Left kidney (tissue), 2 donors: ENCODE data around the gene SLC13A4. TPM values are rescaled to one million over a fixed set of nuclear protein-coding genes. Genes with fewer than 3 reads are reported as not detected.
"Not testable (repeated sequence)": the region's sequence is repeated elsewhere in the genome, so short reads cannot be mapped to it uniquely, and the experiment has no call there.

Experiments used
- DNase-seq: peaks from one replicate; pipeline ENCODE4 v3.0.0-alpha.2; 2013
- polyA plus RNA-seq: library from polyadenylated mRNA; unstranded; fragments of 120-200 nt; gene quantifications from one replicate; pipeline ENCODE4 v1.2.1, GENCODE V29; 2013; ENCODE audit not compliant: insufficient read length

Gene SLC13A4
- polyA plus RNA-seq, 1 donor = 6.2 TPM

DNA sequence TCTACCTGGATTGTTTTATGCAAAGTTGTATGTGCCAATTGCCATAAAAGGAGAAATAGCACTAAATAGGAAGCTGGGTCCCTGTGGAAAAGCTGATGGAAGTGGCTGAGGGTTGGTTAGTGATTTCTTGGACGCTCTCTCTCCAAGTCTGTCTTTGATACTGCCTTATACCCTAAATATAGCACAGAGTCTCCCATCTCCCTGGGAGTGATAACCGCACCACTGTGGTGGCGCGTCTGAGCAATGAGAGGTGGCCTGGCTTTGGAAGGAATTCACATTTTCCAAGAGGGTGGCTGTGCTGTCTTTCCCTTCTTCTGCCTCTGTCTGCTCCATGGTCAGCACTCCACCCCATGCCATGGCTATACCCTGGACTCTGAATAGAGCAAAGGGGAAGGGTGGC, 34.4 kb downstream of the SLC13A4 start:
- DNase-seq = no peak

DNA sequence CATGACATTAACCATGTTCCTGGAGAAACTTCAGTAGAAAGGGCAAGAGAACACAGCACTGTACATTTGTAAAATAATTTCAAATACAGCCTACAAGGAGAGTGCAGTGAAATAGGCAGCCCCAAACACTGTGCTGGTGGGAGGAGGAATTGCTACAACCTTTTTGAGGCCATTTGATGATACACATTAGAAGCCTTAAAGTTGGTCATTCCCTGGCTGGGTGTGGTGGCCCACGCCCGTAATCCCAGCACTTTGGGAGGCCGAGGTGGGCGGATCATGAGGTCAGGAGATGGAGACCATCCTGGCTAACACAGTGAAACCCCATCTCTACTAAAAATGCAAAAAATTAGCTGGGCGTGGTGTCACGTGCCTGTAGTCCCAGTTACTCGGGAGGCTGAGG, 35.4 kb downstream of the SLC13A4 start:
- not testable (repeated sequence) for DNase-seq

DNA sequence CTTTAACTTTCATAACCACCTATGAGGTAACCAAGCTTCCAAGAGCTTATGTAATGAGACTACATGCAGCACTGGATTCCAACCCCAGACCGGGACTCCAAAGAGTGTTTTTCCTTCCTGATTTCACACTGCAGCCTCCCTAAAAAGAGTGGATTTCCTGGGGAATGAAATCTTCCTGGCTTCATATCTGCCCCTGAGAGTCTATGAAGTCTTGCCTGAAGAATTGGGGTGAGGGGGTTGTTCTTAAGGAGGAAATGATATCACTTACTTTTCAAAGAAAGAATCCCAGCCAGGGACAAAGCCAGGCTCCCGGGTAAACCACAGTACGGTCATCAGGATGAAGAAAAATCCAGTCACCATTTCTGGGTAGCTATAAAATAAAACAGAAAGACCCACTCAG, 35.9 kb downstream of the SLC13A4 start:
- DNase-seq = no peak

- no peak for DNase-seq
These were observed 37.4 kb downstream of the SLC13A4 start for GRCh38 chr7:135690566-135690965.

- no peak for DNase-seq
These were observed 40.5 kb downstream of the SLC13A4 start for GRCh38 chr7:135687466-135687865.

DNA sequence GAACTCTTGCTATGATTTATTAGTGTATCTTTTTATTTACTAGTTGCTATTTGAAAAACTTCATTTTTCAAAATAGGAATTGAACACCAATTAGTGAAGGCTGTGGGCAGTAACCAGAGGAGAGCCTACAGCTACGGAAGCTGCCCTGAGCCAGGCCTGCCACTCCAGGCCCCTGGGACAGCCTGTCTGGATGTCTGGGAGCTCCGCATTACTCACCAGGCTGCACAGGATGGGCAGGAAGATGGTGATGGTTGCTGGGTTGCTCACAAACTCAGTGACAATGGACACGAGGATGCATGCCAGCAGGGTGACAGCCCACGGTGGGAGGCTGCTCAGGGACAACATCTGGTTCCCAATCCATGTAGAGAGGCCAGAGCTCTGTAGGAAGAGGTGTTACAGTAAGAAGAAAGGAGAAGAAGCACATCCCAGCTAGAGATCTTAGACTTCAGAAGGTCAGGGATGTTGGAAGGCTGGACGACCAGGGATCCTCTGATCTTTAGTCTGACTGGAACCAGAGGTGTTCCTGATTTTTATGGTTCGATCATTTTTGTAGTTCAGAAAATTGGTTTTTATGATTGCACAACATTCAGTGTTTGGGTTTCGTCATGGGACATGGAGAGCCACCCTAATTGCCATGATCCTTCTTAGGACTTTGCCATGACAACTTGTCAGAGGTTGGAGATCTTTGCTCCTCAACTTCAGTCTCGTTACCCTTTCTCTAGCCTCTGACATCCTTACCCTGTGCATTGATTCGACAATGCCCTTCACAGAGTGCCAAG, 42.5 kb downstream of the SLC13A4 start:
- no peak for DNase-seq

- no peak for DNase-seq
These were observed 43.3 kb downstream of the SLC13A4 start for GRCh38 chr7:135684699-135685098.

GRCh38 chr7:135684136-135684535, 43.9 kb downstream of the SLC13A4 start:
- no peak for DNase-seq

DNA sequence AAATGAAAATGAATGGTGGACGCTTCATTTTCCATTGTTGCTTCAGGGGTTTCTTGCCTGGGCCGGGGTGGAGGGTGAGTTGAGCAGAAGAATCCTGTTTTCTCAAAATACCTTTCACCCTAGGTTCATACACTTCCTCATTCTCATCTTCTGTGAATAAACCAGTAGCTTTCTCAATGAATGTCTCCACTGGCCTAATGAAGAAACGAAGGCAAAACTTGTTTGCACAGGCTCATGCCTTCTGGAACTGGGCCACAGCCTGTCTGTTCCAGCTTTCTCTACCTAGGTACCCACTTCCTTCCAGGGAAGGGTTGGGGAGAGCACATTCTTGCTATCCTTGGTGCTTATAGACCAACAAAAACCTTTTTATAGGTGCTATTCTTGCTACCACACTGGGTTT, 44.4 kb downstream of the SLC13A4 start:
- DNase-seq = no peak

GRCh38 chr7:135682191-135682590, 45.8 kb downstream of the SLC13A4 start:
- DNase-seq = no peak

DNA sequence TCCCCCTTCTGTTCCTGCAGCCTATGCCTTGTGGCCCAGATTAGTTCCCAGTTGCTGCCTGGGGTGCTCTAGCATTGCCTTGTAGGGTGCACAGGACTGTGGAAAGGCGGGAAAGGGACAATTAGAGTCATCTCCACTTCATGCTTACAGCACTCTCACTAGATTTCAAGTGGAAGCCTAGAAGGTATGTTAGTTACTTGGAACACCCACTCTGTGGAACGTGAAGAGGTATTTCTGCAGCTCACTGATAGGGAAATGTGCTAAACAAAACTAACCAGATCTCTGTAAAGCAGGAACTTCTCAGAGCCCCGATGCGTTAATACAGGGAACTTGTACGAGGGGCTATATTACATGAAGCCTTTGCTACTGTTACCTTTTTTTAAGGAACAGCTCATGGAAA, 46.2 kb downstream of the SLC13A4 start:
- no peak for DNase-seq

DNA sequence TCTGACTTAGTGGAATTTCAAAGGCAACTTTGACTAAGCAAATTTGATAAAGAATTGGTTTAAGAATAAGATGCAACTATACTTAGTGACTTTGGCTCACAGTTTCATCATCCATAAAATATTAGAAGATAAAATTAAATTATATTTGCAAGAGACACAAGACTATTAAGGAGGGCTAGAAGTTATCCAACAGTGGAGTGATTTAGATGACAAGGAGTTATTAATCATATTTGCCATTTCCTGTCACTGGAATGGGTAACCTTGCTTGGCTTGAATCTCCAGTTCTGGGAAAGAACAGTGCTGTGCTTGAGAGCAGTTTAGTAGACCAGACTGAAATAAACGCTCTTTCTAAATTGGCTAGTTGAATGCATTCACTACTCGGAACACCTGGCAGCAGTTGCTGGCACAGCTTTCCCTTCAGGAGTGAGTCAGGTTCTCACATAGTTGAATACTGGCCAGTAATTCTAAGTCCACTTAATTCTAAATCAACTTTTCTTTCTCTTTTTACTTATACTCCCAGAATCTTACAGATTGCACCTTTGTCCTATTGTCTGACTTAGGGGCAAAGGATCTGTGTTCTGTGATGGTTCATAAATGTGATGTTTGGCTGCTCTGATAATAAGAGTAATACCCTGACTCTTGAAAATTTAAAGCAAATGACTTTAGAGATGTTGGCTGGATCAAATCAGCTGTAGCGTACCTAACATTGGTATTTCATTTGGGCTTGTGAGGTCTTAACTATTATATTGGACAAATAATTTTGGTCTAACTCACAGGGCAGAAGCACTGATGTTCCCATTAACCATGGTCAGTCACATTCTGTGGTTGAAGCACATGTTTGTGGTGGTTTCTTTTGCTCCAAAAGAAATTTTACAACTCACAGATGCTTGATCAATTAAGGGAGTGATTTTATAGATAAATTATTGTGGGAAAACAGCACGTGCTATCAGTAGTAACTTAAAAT, 49.1 kb downstream of the SLC13A4 start:
- no peak for DNase-seq

DNA sequence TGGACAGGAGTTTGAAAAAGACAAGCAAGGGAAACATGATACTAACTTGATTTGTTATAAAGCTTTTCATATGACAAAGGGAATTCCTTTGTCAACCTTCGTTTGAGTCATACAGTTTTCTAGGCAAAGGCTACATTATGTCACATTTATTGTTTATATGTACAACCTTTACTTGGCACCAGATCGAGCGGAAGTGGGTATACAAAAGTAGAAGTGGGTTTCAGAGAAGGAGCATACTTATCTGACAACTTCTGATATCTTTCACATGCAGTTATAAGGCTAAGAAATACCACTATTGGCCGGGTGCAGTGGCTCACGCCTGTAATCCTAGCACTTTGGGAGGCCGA, 54.7 kb downstream of the SLC13A4 start:
- no peak for DNase-seq

DNA sequence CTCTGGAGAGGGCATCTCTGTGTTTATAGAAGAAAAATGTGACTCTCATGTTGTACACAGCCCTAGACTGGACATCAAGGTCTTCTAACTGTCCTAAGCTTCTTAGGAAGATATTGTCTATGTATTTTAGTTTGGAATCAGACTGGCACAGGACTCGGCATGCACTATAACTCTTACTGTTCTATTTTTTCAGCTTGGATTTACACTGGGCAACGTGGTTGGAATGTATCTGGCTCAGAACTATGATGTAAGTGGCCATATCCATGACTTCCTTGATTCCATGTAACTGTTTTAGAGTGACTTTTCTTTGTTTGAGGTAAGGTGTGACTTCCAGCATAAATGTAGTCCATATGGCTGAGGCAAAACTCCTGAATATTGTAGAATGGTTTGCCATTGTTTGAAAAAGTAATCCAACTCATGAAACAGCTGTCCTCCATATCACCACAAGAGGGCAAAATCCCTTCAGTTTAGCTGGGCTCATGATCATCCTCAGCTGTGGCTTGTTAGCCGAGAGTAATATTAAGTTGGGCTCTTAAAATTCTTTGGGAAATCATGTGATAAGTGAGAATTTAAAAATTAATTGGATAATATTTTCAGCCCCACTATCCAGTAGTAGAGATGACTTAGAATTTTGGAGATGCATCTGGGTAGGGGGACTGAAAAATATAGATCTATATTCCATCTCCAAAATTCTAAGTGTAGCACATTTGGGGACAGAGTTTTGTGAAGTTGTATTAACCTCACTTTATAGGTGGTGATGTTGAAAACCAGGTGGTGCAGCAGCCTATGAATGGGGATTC, 55.2 kb downstream of the SLC13A4 start:
- DNase-seq = peak; percentile 59

DNA sequence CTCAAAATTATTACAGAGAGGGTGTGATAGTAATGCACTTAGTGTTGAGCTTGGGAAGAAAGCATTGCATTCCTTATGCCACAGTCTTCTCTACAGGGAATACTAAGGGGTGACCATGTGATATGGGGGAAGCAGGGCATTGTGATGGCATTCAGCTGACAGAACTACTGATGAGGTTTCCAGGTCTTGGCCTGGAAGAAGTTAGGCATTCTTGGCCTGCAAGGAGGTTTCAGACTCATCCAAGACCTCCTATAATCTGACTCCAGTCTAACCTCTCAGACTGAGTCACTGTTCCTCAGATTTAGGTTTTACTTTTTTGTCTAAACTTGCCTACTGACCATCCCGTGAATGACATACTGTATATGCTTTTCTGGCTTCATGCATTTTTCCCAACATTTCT, 57.8 kb downstream of the SLC13A4 start:
- DNase-seq = no peak

- DNase-seq = no peak
These were observed 58.2 kb downstream of the SLC13A4 start for GRCh38 chr7:135669774-135670173.

DNA sequence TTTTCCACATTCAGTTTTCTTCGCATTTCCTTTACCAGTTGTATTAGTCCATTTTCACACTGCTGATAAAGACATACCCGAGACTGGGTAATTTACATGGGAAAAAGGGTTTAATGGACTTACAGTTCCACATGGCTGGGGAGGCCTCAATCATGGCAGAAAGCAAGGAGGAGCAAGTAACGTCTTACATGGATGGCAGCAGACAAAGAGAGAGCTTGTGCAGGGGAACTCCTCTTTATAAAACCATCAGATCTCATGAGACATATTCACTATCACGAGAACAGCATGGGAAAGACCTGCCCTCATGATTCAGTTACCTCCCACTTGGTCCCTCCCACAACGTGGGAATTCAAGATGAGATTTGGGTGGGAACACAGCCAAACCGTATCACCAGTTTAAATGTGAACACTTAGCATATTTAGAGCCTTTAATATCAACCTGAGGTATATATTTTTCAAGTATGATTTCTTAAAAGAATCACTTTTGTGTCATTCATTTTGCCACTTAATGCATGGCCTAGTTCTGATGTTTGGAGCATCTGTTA, 59.1 kb downstream of the SLC13A4 start:
- not testable (repeated sequence) for DNase-seq

GRCh38 chr7:135667626-135668025, 60.4 kb downstream of the SLC13A4 start:
- DNase-seq = not testable (repeated sequence)

- DNase-seq = no peak
These were observed 61.1 kb downstream of the SLC13A4 start for GRCh38 chr7:135666846-135667245.

- no peak for DNase-seq
These were observed 61.8 kb downstream of the SLC13A4 start for GRCh38 chr7:135666156-135666555.

GRCh38 chr7:135665042-135665441, 62.9 kb downstream of the SLC13A4 start:
- DNase-seq = no peak

GRCh38 chr7:135664046-135664589, 63.9 kb downstream of the SLC13A4 start:
- no peak for DNase-seq
